ENCODE measurements around the gene ARHGAP26.

DNA sequence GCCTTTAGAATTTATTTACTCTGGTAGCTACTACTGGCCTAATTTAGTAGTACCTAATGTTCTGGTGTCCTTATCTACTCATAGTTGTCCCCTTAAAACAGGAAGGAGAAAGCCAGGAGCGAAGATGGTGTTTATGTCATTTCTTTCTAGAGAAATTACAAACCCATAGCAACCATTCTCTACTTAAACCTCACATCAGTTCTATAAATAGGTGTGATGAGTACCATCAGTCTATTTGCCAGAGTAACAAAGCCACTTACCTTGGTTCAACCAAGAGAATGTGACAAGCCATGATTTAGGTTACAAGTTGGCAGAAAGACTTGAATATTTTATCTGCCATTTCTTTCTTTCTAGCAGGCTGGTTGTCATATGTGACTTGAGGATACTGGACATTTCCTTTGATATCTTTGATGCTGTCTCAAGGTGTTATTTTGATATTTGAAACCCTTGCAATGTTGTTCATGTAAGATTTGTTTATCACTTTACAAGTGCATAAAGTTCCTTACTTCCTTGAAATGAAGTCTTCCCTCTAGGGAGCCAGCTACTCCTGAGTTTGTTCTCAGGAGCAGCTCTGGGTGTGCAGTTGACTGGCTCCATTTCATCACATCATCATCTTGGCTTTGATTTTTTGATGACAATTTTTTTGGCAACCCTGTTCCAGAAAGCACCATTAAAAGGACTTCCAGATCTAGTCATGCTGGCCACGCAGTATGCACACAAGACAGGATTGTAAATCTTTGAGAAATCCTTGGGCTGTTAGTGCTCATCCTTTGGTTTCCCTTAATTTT lies 286.8 kb downstream of the ARHGAP26 start:
- TF ChIP-seq, protein P1, sequence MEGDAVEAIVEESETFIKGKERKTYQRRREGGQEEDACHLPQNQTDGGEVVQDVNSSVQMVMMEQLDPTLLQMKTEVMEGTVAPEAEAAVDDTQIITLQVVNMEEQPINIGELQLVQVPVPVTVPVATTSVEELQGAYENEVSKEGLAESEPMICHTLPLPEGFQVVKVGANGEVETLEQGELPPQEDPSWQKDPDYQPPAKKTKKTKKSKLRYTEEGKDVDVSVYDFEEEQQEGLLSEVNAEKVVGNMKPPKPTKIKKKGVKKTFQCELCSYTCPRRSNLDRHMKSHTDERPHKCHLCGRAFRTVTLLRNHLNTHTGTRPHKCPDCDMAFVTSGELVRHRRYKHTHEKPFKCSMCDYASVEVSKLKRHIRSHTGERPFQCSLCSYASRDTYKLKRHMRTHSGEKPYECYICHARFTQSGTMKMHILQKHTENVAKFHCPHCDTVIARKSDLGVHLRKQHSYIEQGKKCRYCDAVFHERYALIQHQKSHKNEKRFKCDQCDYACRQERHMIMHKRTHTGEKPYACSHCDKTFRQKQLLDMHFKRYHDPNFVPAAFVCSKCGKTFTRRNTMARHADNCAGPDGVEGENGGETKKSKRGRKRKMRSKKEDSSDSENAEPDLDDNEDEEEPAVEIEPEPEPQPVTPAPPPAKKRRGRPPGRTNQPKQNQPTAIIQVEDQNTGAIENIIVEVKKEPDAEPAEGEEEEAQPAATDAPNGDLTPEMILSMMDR (IDR thresholded peaks at IDR 0.05) = no peak
- no peak for TF ChIP-seq POLR2A (IDR thresholded peaks at IDR 0.05)
